WTC11 (cell line): Measurements from ENCODE around the gene TPPP3. TPM values are rescaled to one million over a fixed set of nuclear protein-coding genes. Genes with fewer than 3 reads are reported as not detected.
A peak's percentile ranks its signal among the peaks of the same experiment; 100 is the strongest.

Source experiments
- ATAC-seq: fragments of 200-7000 bp; cut with Tn5 transposase; 2 replicates; pipeline ENCODE4 v1.10.0; 2021; ENCODE audit warnings: mild to moderate bottlenecking, moderate library complexity
- CTCF ChIA-PET: fragments of 300-600 bp; sonication (Branson Sonifier 250); formaldehyde crosslinking; loops from one replicate; lab custom pipeline; 2021; ENCODE audit warnings: antibody characterized with exemption; lab: Charles Lee
- POLR2A ChIA-PET: fragments of 350-600 bp; sonication (Branson Sonifier 250); formaldehyde crosslinking; loops from one replicate; lab custom pipeline; 2021; ENCODE audit warnings: antibody characterized with exemption; lab: Charles Lee
- DNase-seq: peaks from one replicate; pipeline ENCODE4 v3.0.0; 2021; ENCODE audit warnings: low spot score
- H3K27ac Mint-ChIP-seq: 2 replicates; pipeline ENCODE4 v1.8.0; 2021; ENCODE audit warnings: mixed read lengths
- H3K27me3 Mint-ChIP-seq: 2 replicates; pipeline ENCODE4 v1.8.0; 2021; ENCODE audit warnings: low read depth, mild to moderate bottlenecking, moderate library complexity, mixed read lengths
- H3K36me3 Mint-ChIP-seq: 2 replicates; pipeline ENCODE4 v1.8.0; 2021; ENCODE audit warnings: mixed read lengths
- H3K4me1 Mint-ChIP-seq: 2 replicates; pipeline ENCODE4 v1.8.0; 2022; ENCODE audit warnings: mixed read lengths
- H3K4me3 Mint-ChIP-seq: 2 replicates; pipeline ENCODE4 v1.8.0; 2021; ENCODE audit warnings: mild to moderate bottlenecking, moderate library complexity, mixed read lengths
- H3K9me3 Mint-ChIP-seq: 2 replicates; pipeline ENCODE4 v1.8.0; 2021; ENCODE audit warnings: mixed read lengths
- AR ChIP-seq: fragments of 250-450 bp; sonication (Bioruptor Pico); IDR thresholded peaks from 2 replicates; pipeline ENCODE4 v1.9.0; 2021; ENCODE audit warnings: mild to moderate bottlenecking
- CBFB ChIP-seq: sonication (generic); formaldehyde crosslinking; IDR thresholded peaks from 2 replicates; pipeline ENCODE4 v1.8.1; 2022; ENCODE audit warnings: mild to moderate bottlenecking, low read depth, missing genetic modification reagents
- EMX1 ChIP-seq: fragments of 250-450 bp; sonication (Bioruptor Pico); IDR thresholded peaks from 2 replicates; pipeline ENCODE4 v1.8.0; 2021; ENCODE audit warnings: mild to moderate bottlenecking
- ETV6 ChIP-seq: sonication (generic); formaldehyde crosslinking; IDR thresholded peaks from 2 replicates; pipeline ENCODE4 v1.8.1; 2022; ENCODE audit warnings: mild to moderate bottlenecking, missing genetic modification reagents
- KAT7 ChIP-seq: sonication (generic); formaldehyde crosslinking; IDR thresholded peaks from 2 replicates; pipeline ENCODE4 v1.8.1; 2023; ENCODE audit warnings: missing genetic modification reagents, mild to moderate bottlenecking, borderline replicate concordance
- MXD4 ChIP-seq: fragments of 250-450 bp; sonication (Bioruptor Pico); IDR thresholded peaks from 2 replicates; pipeline ENCODE4 v1.8.0; 2021; ENCODE audit warnings: mild to moderate bottlenecking, moderate library complexity, borderline replicate concordance
- NR1H2 ChIP-seq: sonication (generic); formaldehyde crosslinking; IDR thresholded peaks from 2 replicates; pipeline ENCODE4 v1.9.0; 2021; ENCODE audit warnings: mild to moderate bottlenecking, moderate library complexity, missing genetic modification reagents
- OVOL2 ChIP-seq: fragments of 250-450 bp; sonication (Bioruptor Pico); IDR thresholded peaks from 2 replicates; pipeline ENCODE4 v1.9.0; 2021; ENCODE audit warnings: mild to moderate bottlenecking, borderline replicate concordance
- PRRX2 ChIP-seq: fragments of 250-450 bp; sonication (Bioruptor Pico); IDR thresholded peaks from 2 replicates; pipeline ENCODE4 v1.8.0; 2021; ENCODE audit warnings: mild to moderate bottlenecking
- SMAD3 ChIP-seq: sonication (generic); formaldehyde crosslinking; IDR thresholded peaks from 2 replicates; pipeline ENCODE4 v1.8.0; 2022; ENCODE audit warnings: missing genetic modification reagents, mild to moderate bottlenecking, borderline replicate concordance
- SMAD4 ChIP-seq: sonication (generic); formaldehyde crosslinking; IDR thresholded peaks from 2 replicates; pipeline ENCODE4 v1.8.0; 2022; ENCODE audit warnings: mild to moderate bottlenecking, missing genetic modification reagents
- SP1 ChIP-seq: sonication (generic); formaldehyde crosslinking; conservative IDR thresholded peaks from 2 replicates; pipeline ENCODE4 v1.8.1; 2022; ENCODE audit warnings: missing genetic modification reagents
- TEAD1 ChIP-seq: sonication (generic); formaldehyde crosslinking; IDR thresholded peaks from 2 replicates; pipeline ENCODE4 v1.8.0; 2022; ENCODE audit warnings: mild to moderate bottlenecking, missing genetic modification reagents
- TEAD4 ChIP-seq: sonication (generic); formaldehyde crosslinking; IDR thresholded peaks from 2 replicates; pipeline ENCODE4 v1.8.0; 2022; ENCODE audit warnings: mild to moderate bottlenecking, missing genetic modification reagents
- TP53 ChIP-seq: sonication (generic); formaldehyde crosslinking; IDR thresholded peaks from 2 replicates; pipeline ENCODE4 v1.8.1; 2023; ENCODE audit warnings: mild to moderate bottlenecking, missing genetic modification reagents
- USF2 ChIP-seq: sonication (generic); formaldehyde crosslinking; IDR thresholded peaks from 2 replicates; pipeline ENCODE4 v1.8.1; 2023; ENCODE audit warnings: mild to moderate bottlenecking, missing genetic modification reagents, moderate library complexity
- ZMAT4 ChIP-seq: fragments of 250-450 bp; sonication (Bioruptor Pico); IDR thresholded peaks from 2 replicates; pipeline ENCODE4 v1.9.0; 2021; ENCODE audit warnings: mild to moderate bottlenecking
- ZNF317 ChIP-seq: sonication (generic); formaldehyde crosslinking; IDR thresholded peaks from 2 replicates; pipeline ENCODE4 v1.8.1; 2023; ENCODE audit warnings: low read depth, mild to moderate bottlenecking, moderate library complexity, missing genetic modification reagents, borderline replicate concordance
- ZNF396 ChIP-seq: fragments of 250-450 bp; sonication (Bioruptor Pico); IDR thresholded peaks from 2 replicates; pipeline ENCODE4 v1.8.0; 2021; ENCODE audit warnings: mild to moderate bottlenecking, moderate library complexity, borderline replicate concordance
- ZNF416 ChIP-seq: fragments of 250-450 bp; sonication (Bioruptor Pico); IDR thresholded peaks from 2 replicates; pipeline ENCODE4 v1.9.0; 2021; ENCODE audit warnings: mild to moderate bottlenecking, inconsistent platforms
- total RNA-seq: library from RNA; stranded (reverse); gene quantifications from 3 replicates; pipeline ENCODE4 v1.2.3, GENCODE V29; 2021
- TF ChIP-seq, protein P1 (sequence below): sonication (generic); formaldehyde crosslinking; IDR thresholded peaks from 2 replicates; pipeline ENCODE4 v1.8.1; 2023; ENCODE audit warnings: mild to moderate bottlenecking, moderate library complexity, missing genetic modification reagents
- TF ChIP-seq, protein P2 (sequence below): sonication (generic); formaldehyde crosslinking; IDR thresholded peaks from 2 replicates; pipeline ENCODE4 v1.8.1; 2022; ENCODE audit warnings: missing genetic modification reagents, borderline replicate concordance
- TF ChIP-seq, protein P3 (sequence below): sonication (generic); formaldehyde crosslinking; IDR thresholded peaks from 2 replicates; pipeline ENCODE4 v1.8.1; 2023; ENCODE audit warnings: mild to moderate bottlenecking, missing genetic modification reagents
- TF ChIP-seq, protein P4 (sequence below): sonication (generic); formaldehyde crosslinking; IDR thresholded peaks from 2 replicates; pipeline ENCODE4 v1.8.0; 2022; ENCODE audit warnings: mild to moderate bottlenecking, missing genetic modification reagents

TPPP3 gene
- total RNA-seq, 1 experiment from 2014 or later = 0.74 TPM

DNA sequence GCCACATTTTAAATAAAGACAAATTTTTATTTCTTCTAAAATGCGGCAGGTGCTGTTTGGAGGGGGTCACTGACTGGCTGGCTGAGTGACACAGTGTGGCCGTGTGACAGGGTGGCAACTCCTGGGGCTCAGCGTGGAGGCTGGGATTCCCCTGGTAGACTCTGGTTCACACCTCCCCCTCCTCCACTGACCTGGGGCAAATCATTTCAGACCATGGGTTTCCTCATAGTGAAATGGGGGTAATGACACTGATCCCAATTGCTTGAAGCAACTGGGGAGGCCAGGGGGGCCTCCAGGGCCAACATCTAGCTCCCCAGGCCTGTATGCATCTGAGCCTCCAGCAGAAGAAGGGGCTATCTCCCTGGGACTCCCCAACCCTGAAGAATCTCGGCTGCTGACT, 44.2 kb upstream of the TPPP3 start:
- Mint-ChIP-seq H3K4me1 (peaks cover 19% of the 10 kb centered on the region), H3K36me3 (peaks cover 3% of the 10 kb centered on the region; the same call in 1 of the 2 replicates), H3K9me3 (no peaks in the 10 kb centered on the region), H3K27me3 (no peaks in the 10 kb centered on the region), H3K27ac (no peak overlapping the region), H3K4me3 (no peak overlapping the region)
- DNase-seq = no peak
- no peak for ATAC-seq
- TF ChIP-seq ZNF396 (CRISPR knock-in tag) = no peak
- TF ChIP-seq, protein P1, sequence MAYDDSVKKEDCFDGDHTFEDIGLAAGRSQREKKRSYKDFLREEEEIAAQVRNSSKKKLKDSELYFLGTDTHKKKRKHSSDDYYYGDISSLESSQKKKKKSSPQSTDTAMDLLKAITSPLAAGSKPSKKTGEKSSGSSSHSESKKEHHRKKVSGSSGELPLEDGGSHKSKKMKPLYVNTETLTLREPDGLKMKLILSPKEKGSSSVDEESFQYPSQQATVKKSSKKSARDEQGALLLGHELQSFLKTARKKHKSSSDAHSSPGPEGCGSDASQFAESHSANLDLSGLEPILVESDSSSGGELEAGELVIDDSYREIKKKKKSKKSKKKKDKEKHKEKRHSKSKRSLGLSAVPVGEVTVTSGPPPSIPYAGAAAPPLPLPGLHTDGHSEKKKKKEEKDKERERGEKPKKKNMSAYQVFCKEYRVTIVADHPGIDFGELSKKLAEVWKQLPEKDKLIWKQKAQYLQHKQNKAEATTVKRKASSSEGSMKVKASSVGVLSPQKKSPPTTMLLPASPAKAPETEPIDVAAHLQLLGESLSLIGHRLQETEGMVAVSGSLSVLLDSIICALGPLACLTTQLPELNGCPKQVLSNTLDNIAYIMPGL (CRISPR knock-in tag) = no peak
- TF ChIP-seq ZMAT4 = no peak
- no peak for TF ChIP-seq NR1H2 (CRISPR knock-in tag)
- no peak for TF ChIP-seq PRRX2 (CRISPR knock-in tag)
- no peak for TF ChIP-seq ZNF416
- TF ChIP-seq, protein P2, sequence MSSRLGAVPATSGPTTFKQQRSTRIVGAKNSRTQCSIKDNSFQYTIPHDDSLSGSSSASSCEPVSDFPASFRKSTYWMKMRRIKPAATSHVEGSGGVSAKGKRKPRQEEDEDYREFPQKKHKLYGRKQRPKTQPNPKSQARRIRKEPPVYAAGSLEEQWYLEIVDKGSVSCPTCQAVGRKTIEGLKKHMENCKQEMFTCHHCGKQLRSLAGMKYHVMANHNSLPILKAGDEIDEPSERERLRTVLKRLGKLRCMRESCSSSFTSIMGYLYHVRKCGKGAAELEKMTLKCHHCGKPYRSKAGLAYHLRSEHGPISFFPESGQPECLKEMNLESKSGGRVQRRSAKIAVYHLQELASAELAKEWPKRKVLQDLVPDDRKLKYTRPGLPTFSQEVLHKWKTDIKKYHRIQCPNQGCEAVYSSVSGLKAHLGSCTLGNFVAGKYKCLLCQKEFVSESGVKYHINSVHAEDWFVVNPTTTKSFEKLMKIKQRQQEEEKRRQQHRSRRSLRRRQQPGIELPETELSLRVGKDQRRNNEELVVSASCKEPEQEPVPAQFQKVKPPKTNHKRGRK (CRISPR knock-in tag) = no peak
- TF ChIP-seq ETV6 = no peak
- TF ChIP-seq, protein P3, sequence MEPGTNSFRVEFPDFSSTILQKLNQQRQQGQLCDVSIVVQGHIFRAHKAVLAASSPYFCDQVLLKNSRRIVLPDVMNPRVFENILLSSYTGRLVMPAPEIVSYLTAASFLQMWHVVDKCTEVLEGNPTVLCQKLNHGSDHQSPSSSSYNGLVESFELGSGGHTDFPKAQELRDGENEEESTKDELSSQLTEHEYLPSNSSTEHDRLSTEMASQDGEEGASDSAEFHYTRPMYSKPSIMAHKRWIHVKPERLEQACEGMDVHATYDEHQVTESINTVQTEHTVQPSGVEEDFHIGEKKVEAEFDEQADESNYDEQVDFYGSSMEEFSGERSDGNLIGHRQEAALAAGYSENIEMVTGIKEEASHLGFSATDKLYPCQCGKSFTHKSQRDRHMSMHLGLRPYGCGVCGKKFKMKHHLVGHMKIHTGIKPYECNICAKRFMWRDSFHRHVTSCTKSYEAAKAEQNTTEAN (CRISPR knock-in tag) = no peak
- no peak for TF ChIP-seq ZNF317 (CRISPR knock-in tag)
- TF ChIP-seq TEAD4 (CRISPR knock-in tag) = no peak
- no peak for TF ChIP-seq CBFB (CRISPR knock-in tag)
- no peak for TF ChIP-seq USF2 (CRISPR knock-in tag)
- no peak for TF ChIP-seq SMAD4 (CRISPR knock-in tag)
- CTCF ChIA-PET = interaction anchor here (1.8 kb wide), 1 partner anchor 38 kb away, joined by 7 read pairs; no protein-coding TSS in a partner anchor
- POLR2A ChIA-PET = no interaction called here

DNA sequence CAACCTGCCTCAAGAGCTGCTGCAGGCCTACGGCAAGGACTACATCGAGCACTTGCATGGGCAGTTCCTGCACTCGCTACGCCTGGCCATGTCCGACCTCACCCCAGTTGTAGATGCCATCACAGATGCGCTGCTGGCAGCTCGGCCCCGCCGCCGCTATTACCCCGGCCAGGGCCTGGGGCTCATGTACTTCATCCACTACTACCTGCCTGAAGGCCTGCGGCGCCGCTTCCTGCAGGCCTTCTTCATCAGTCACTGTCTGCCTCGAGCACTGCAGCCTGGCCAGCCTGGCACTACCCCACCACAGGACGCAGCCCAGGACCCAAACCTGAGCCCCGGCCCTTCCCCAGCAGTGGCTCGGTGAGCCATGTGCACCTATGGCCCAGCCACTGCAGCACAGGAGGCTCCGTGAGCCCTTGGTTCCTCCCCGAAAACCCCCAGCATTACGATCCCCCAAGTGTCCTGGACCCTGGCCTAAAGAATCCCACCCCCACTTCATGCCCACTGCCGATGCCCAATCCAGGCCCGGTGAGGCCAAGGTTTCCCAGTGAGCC, 43.4 kb upstream of the TPPP3 start:
- H3K36me3 Mint-ChIP-seq = peaks cover 3% of the 10 kb centered on the region; the same call in 1 of the 2 replicates
- peaks cover 25% of the 10 kb centered on the region for H3K4me1 Mint-ChIP-seq
- TF ChIP-seq SMAD3 (CRISPR knock-in tag) = no peak
- TF ChIP-seq, protein P4, sequence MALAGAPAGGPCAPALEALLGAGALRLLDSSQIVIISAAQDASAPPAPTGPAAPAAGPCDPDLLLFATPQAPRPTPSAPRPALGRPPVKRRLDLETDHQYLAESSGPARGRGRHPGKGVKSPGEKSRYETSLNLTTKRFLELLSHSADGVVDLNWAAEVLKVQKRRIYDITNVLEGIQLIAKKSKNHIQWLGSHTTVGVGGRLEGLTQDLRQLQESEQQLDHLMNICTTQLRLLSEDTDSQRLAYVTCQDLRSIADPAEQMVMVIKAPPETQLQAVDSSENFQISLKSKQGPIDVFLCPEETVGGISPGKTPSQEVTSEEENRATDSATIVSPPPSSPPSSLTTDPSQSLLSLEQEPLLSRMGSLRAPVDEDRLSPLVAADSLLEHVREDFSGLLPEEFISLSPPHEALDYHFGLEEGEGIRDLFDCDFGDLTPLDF (CRISPR knock-in tag) = no peak
- no peak for TF ChIP-seq OVOL2 (CRISPR knock-in tag)
- no peak for TF ChIP-seq TP53
- TF ChIP-seq EMX1 (CRISPR knock-in tag) = no peak
- TF ChIP-seq MXD4 (CRISPR knock-in tag) = no peak
- TF ChIP-seq ZMAT4 = no peak
- TF ChIP-seq TEAD1 (CRISPR knock-in tag) = no peak
- no peak for TF ChIP-seq SP1 (CRISPR knock-in tag)
- TF ChIP-seq KAT7 (CRISPR knock-in tag) = no peak
- TF ChIP-seq AR = no peak
- ChIA-PET CTCF (interaction anchor here (0.7 to 2.8 kb wide), 4 partner anchors 8 to 37 kb away, joined by 5 to 29 read pairs (median 8); no protein-coding TSS in a partner anchor), POLR2A (no interaction called here)
- ATAC-seq (no peak), DNase-seq (no peak)
- peak overlapping the region; percentile 10 for H3K27ac Mint-ChIP-seq
- no peaks in the 10 kb centered on the region for H3K27me3 Mint-ChIP-seq
- H3K9me3 Mint-ChIP-seq = no peaks in the 10 kb centered on the region
- no peak overlapping the region for H3K4me3 Mint-ChIP-seq
